Measurements from ENCODE around the gene CDT1. TPM values are rescaled to one million over a fixed set of nuclear protein-coding genes. Genes with fewer than 3 reads are reported as not detected.

CDT1 gene
- total RNA-seq, 1 experiment from 2014 or later: 154 TPM

DNA sequence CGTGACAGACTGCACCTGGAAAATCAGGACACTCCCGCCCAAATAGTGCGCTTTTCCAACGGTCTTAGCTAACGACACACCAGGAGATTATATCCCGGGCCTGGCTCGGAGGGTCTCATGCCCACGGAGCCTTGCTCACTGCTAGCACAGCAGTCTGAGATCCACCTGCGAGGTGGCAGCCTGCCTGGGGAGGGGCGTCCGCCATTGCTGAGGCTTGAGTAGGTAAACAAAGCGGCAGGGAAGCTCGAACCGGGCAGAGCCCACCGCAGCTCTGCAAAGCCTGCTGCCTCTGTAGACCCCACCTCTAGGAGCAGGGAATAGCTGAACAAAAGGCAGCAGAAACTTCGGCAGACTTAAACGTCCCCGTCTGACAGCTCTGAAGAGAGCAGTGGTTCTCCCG lies 48.0 kb downstream of the CDT1 start:
- Mint-ChIP-seq H3K36me3 (peaks cover 15% of the 10 kb centered on the region), H3K4me1 (peaks cover 12% of the 10 kb centered on the region), H3K4me3 (no peak overlapping the region), H3K27ac (no peak overlapping the region), H3K9me3 (no peaks in the 10 kb centered on the region; the same call in 1 of the 2 replicates), H3K27me3 (ENCODE audit: low read depth) (no peaks in the 10 kb centered on the region)
- TF ChIP-seq, protein P1, sequence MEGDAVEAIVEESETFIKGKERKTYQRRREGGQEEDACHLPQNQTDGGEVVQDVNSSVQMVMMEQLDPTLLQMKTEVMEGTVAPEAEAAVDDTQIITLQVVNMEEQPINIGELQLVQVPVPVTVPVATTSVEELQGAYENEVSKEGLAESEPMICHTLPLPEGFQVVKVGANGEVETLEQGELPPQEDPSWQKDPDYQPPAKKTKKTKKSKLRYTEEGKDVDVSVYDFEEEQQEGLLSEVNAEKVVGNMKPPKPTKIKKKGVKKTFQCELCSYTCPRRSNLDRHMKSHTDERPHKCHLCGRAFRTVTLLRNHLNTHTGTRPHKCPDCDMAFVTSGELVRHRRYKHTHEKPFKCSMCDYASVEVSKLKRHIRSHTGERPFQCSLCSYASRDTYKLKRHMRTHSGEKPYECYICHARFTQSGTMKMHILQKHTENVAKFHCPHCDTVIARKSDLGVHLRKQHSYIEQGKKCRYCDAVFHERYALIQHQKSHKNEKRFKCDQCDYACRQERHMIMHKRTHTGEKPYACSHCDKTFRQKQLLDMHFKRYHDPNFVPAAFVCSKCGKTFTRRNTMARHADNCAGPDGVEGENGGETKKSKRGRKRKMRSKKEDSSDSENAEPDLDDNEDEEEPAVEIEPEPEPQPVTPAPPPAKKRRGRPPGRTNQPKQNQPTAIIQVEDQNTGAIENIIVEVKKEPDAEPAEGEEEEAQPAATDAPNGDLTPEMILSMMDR (IDR thresholded peaks at IDR 0.05): no peak
- TF ChIP-seq SMAD4 (CRISPR knock-in tag; IDR thresholded peaks at IDR 0.05) (no peak), FOXP1 (CRISPR knock-in tag; IDR thresholded peaks at IDR 0.05; ENCODE audit: borderline replicate concordance) (no peak), CREM (CRISPR knock-in tag; IDR thresholded peaks at IDR 0.05) (no peak)
- TF ChIP-seq, protein P2, sequence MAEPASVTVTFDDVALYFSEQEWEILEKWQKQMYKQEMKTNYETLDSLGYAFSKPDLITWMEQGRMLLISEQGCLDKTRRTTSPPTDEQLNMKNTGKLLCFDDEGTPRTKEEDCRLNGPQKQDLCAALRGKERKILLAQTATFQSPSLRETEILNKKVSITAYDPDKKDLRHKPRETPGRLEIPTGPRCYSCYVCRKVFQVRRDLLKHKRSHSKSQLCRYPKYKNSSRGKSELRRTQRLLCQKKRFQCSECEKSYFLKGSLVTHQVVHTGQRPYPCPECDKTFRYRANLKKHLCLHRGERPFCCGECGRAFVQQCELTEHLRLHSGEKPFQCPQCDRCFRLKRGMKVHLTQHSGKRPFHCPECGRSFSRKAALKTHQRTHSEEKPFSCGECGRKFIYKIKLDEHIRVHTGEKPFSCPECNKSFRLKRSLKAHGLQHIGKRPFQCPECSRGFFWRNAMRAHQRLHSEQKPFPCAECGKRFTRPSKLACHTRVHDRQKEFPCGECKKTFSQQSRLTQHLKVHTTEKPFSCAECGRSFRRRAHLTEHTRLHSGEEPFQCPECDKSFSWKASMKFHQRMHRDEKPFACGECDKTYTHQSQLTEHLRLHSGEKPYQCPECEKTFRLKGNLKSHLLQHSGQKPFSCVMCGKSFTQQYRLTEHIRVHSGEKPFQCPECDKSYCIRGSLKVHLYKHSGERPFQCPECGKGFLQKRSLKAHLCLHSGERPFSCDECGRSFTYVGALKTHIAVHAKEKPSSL (CRISPR knock-in tag; conservative IDR thresholded peaks at IDR 0.05): no peak
- ATAC-seq (no peak), DNase-seq (ENCODE audit: low spot score) (no peak)
- CTCF ChIA-PET: interaction anchor here (2.8 kb wide), 1 partner anchor 114 kb away, joined by 10 read pairs; no protein-coding TSS in a partner anchor
- POLR2A ChIA-PET: no interaction called here

DNA sequence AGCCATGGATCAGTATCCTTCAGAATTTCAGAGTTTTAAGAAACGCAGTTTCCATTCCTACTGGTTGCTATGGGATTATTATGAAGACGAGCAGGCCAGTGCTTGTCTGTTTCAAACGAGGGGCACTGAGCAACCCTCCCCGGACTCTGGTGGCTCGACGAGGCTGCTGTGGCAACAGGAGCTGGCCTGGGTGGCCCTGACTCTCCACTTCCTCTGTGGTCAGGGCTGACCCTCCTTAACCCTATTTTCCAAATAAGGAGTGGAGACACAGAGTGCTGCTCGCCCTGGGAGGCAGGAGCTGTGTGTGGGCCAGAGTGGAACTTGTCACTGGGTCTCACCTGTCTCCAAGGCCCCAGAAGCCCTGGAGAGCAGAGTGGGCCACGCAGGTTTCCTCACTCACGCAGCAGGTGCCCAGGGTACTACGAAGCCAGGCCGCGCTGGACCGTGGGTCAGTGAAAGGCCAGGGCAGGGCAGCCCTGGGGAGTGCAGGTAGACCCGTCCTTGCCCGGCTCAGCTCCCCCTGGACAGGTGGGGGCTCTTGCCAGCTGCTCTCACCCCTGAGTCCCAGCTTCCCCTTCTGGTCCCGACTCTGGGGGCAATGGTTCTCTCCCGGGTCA lies 49.8 kb downstream of the CDT1 start:
- POLR2A ChIA-PET: interaction anchor here (0.9 kb wide), 1 partner anchor 59 kb away, joined by 3 read pairs; no protein-coding TSS in a partner anchor
- CTCF ChIA-PET: interaction anchor here (1.3 to 2.8 kb wide), 2 partner anchors 116 to 314 kb away, joined by 3 to 10 read pairs; no protein-coding TSS in a partner anchor
- Mint-ChIP-seq H3K4me3 (no peak overlapping the region), H3K4me1 (peaks cover 19% of the 10 kb centered on the region), H3K27me3 (ENCODE audit: low read depth) (no peaks in the 10 kb centered on the region), H3K36me3 (peaks cover 21% of the 10 kb centered on the region), H3K27ac (no peak overlapping the region), H3K9me3 (no peaks in the 10 kb centered on the region; the same call in 1 of the 2 replicates)
- no peak for ATAC-seq
- TF ChIP-seq CBFB (CRISPR knock-in tag; IDR thresholded peaks at IDR 0.05; ENCODE audit: low read depth): no peak
- TF ChIP-seq JAZF1 (CRISPR knock-in tag; IDR thresholded peaks at IDR 0.05): no peak
- TF ChIP-seq, protein P3, sequence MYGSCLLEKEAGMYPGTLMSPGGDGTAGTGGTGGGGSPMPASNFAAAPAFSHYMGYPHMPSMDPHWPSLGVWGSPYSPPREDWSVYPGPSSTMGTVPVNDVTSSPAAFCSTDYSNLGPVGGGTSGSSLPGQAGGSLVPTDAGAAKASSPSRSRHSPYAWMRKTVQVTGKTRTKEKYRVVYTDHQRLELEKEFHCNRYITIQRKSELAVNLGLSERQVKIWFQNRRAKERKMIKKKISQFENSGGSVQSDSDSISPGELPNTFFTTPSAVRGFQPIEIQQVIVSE (CRISPR knock-in tag; IDR thresholded peaks at IDR 0.05; ENCODE audit: borderline replicate concordance): no peak
- TF ChIP-seq, protein P4, sequence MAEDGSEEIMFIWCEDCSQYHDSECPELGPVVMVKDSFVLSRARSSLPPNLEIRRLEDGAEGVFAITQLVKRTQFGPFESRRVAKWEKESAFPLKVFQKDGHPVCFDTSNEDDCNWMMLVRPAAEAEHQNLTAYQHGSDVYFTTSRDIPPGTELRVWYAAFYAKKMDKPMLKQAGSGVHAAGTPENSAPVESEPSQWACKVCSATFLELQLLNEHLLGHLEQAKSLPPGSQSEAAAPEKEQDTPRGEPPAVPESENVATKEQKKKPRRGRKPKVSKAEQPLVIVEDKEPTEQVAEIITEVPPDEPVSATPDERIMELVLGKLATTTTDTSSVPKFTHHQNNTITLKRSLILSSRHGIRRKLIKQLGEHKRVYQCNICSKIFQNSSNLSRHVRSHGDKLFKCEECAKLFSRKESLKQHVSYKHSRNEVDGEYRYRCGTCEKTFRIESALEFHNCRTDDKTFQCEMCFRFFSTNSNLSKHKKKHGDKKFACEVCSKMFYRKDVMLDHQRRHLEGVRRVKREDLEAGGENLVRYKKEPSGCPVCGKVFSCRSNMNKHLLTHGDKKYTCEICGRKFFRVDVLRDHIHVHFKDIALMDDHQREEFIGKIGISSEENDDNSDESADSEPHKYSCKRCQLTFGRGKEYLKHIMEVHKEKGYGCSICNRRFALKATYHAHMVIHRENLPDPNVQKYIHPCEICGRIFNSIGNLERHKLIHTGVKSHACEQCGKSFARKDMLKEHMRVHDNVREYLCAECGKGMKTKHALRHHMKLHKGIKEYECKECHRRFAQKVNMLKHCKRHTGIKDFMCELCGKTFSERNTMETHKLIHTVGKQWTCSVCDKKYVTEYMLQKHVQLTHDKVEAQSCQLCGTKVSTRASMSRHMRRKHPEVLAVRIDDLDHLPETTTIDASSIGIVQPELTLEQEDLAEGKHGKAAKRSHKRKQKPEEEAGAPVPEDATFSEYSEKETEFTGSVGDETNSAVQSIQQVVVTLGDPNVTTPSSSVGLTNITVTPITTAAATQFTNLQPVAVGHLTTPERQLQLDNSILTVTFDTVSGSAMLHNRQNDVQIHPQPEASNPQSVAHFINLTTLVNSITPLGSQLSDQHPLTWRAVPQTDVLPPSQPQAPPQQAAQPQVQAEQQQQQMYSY (CRISPR knock-in tag; IDR thresholded peaks at IDR 0.05): no peak
- TF ChIP-seq, protein P5, sequence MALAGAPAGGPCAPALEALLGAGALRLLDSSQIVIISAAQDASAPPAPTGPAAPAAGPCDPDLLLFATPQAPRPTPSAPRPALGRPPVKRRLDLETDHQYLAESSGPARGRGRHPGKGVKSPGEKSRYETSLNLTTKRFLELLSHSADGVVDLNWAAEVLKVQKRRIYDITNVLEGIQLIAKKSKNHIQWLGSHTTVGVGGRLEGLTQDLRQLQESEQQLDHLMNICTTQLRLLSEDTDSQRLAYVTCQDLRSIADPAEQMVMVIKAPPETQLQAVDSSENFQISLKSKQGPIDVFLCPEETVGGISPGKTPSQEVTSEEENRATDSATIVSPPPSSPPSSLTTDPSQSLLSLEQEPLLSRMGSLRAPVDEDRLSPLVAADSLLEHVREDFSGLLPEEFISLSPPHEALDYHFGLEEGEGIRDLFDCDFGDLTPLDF (CRISPR knock-in tag; IDR thresholded peaks at IDR 0.05): no peak
- TF ChIP-seq, protein P6, sequence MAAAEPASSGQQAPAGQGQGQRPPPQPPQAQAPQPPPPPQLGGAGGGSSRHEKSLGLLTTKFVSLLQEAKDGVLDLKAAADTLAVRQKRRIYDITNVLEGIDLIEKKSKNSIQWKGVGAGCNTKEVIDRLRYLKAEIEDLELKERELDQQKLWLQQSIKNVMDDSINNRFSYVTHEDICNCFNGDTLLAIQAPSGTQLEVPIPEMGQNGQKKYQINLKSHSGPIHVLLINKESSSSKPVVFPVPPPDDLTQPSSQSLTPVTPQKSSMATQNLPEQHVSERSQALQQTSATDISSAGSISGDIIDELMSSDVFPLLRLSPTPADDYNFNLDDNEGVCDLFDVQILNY (CRISPR knock-in tag; IDR thresholded peaks at IDR 0.05): no peak
- TF ChIP-seq, protein P7, sequence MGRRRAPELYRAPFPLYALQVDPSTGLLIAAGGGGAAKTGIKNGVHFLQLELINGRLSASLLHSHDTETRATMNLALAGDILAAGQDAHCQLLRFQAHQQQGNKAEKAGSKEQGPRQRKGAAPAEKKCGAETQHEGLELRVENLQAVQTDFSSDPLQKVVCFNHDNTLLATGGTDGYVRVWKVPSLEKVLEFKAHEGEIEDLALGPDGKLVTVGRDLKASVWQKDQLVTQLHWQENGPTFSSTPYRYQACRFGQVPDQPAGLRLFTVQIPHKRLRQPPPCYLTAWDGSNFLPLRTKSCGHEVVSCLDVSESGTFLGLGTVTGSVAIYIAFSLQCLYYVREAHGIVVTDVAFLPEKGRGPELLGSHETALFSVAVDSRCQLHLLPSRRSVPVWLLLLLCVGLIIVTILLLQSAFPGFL (CRISPR knock-in tag; IDR thresholded peaks at IDR 0.05; ENCODE audit: borderline replicate concordance): no peak
- TF ChIP-seq, protein P8, sequence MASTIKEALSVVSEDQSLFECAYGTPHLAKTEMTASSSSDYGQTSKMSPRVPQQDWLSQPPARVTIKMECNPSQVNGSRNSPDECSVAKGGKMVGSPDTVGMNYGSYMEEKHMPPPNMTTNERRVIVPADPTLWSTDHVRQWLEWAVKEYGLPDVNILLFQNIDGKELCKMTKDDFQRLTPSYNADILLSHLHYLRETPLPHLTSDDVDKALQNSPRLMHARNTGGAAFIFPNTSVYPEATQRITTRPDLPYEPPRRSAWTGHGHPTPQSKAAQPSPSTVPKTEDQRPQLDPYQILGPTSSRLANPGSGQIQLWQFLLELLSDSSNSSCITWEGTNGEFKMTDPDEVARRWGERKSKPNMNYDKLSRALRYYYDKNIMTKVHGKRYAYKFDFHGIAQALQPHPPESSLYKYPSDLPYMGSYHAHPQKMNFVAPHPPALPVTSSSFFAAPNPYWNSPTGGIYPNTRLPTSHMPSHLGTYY (CRISPR knock-in tag; IDR thresholded peaks at IDR 0.05): no peak
- no peak for TF ChIP-seq RORB (CRISPR knock-in tag; IDR thresholded peaks at IDR 0.05)
- no peak for TF ChIP-seq CREM (CRISPR knock-in tag; IDR thresholded peaks at IDR 0.05)
- no peak for TF ChIP-seq SOX15 (CRISPR knock-in tag; IDR thresholded peaks at IDR 0.05)
- TF ChIP-seq, protein P9, sequence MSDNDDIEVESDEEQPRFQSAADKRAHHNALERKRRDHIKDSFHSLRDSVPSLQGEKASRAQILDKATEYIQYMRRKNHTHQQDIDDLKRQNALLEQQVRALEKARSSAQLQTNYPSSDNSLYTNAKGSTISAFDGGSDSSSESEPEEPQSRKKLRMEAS (CRISPR knock-in tag; IDR thresholded peaks at IDR 0.05): no peak
- DNase-seq (ENCODE audit: low spot score): no peak

All from WTC11 (cell line).